Activated CD4-positive, alpha-beta T cell treated with anti-CD3 and anti-CD28 coated beads, Interleukin-2, amount 50 U/mL, for 24 hours (primary cell): ENCODE measurements around the gene TRMT11.
"Not testable (repeated sequence)": the region's sequence is repeated elsewhere in the genome, so short reads cannot be mapped to it uniquely, and the experiment has no call there.

Experiments used
- DNase-seq, 2 donors: peaks; one replicate each; pipeline ENCODE4 v3.0.0-alpha.2; 2020; ENCODE audit warnings: low read depth in 1 of 2, low spot score in 1 of 2

The TRMT11 gene

GRCh38 chr6:125991653-125992052 is 5.3 kb downstream of the TRMT11 start:
- no peak for DNase-seq

DNA sequence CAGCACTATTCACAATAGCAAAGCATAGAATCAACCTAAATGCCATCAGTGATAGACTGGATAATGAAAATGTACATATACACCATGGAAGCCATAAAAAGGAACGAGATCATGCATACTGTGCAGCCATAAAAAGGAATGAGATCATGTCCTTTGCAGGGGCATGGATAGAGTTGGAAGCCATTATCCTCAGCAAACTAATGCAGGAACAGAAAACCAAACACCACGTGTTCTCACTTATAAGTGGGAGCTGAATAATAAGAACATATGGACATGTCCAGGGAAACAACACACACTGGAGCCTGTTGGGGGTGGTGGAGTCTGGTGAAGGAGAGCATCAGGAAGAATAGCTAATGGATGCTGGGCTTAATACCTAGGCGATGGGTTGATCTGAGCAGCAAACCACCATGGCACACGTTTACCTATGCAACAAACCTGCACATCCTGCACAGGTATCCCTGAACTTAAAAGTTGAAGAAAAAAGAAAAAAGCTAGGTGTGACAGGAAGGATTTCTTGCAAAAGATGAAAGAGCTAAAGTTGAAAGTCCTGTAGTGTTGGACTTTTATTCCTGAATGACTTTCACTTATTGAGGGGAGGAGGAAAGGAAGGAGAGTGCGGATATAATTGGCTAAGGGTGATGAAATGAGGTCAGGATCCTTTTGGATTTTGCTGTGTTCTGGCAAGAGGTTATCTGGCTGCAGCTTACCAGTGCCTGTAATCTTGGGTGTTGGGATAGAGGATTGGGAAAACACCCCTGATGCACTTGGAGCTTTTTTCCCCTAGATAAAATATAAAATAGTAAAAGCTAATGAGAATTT is 8.5 kb downstream of the TRMT11 start:
- no peak for DNase-seq

- DNase-seq: peak; percentile 32 to 46
Measured at GRCh38 chr6:125995972-125996580, 9.7 kb downstream of the TRMT11 start.

DNA sequence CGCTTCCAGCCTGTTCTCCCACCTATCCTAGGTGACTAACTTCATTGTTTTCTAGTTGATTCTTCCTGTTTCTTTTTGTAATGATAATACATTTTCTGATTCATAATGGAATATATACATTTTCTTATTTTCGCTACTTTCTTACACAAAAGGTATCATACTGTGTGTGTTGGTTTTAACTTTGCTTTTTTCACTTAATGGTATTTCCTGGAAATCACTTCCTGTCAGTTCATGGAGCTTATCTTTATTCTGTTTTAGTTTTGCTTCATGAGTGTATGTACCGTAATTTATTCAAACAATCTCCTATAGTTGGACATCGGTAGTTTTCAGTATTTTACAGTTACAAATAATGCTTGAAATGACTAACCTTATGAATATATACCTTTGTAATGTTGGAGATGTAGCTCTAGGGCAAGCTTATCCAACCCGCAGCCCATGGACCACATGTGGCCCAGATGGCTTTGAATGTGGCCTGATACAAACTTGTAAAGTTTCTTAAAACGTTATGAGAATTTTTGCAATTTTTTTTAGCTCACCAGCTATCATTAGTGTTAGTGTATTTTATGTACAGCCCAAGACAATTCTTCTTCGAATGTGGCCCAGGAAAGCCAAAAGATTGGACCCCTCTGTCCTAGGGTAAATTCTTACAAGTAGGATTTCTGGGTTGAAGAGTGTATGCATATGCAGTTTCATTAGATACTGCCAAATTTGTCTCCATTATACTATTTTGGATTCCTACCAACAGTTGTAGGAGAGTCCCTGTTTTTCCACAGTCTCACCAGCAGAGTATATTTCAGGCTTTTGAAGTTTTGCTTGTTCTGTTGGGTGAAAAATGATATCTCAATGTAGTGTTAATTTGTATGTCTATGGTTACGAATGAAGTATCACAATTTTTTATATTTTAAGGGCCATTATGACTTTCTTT is 16.7 kb downstream of the TRMT11 start:
- DNase-seq: no peak

DNA sequence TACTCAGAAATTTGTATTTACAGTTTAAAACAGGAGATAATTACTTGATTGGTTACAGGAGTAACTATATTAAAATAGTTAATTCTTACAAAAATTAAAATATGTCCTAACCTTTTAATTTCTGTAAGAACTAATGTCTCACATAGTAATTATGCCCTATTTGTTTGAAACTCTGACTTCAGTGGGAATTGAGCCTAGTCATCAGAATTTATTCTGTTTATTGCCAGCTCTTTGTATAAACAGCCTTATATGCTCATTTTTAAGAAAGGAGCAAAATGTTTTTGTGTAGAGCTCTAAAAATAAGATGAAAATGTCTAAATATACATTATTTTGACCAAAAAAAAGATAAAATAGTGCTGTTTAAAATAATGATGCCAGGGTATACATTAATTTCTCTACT is 21.5 kb downstream of the TRMT11 start:
- no peak for DNase-seq

DNA sequence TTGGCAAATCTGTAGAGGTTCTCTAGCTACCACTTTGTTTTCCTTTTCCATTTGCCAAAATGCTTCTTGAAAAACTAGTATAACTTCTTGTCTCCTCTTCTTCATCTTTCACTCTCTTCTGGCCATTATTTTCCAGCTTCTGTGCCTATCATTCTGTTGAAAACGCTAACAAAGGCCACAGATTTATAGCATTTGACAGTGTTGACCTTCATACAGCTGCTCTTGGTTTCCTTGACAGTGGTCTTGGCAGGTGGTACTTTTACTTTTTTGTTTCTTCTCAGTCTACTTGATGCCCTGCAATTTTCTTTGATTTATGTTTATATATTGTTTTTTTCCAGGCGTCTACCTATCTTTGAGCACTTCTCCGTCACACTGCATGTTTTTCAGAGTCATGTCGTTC is 23.7 kb downstream of the TRMT11 start:
- no peak for DNase-seq

DNA sequence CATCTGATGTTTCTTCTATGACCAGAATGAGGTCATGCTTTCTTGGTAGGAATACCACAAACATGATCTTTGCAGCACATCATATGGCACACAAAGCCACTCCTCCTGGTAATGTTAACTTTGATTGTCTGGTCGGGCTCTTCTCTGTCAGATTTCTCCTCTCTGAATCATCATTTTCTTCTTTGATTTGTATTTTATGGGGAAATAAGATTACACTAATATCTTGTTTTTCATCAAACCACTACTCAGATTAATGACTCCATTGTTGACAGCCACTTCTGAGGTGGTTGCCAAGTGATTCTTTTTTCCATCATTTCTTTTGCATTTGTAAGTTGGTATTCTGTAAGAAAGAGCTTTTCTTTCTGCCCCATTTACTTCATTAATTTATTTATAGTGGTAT is 29.5 kb downstream of the TRMT11 start:
- no peak for DNase-seq

GRCh38 chr6:126016591-126016990 is 30.3 kb downstream of the TRMT11 start:
- no peak for DNase-seq

DNA sequence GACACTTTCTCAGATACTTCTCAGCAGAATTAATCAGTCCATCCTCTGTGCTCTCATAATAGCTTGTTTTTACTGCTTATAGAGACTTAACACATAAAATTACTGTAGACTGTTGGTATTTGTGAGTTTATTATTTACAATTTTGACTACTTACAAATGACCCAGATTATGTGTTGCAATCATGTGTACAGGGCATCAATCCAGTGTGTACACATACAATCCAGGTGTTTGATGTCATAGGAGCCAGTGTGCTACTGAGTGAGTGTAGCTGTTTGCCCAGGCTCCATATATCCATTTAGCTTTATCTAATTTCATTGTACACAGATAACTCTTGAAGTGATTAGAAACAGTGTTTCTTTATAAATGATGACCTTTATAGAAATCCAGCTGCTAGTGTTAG is 31.3 kb downstream of the TRMT11 start:
- no peak for DNase-seq

DNA sequence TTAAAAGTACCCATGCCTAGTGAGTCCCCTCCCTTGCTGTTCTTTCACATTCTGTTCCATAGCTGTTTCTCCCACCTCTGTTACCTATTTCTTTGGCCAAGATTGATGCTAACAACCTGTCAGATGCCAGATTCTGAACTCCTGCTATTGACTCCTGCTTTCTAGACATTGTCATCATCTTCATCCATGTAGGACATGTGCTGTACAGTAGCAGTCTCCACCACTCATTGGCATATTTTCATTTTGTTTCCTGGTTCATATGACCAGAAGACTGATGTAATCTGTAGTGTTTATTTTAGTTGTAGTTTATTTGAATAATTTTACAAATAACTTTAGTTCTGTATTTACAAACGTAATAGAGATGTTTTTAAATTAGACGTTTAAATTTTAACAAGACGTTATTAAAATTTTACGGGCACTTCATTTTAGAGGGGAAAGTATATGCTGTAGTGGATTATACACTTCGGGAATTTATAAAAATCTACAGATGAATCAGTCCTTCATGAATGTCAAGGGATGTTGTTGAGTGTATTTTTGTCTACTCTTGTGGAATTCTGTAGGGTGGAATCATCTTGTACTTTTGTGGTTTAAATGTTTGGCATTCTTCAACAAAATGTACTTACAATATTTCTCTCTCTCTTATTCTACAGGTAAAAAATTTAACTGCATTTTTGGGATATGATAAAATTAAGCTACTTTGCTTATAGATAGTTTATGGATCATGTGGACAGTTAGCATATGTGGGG is 34.1 kb downstream of the TRMT11 start:
- no peak for DNase-seq

- DNase-seq: not testable (repeated sequence)
Measured at GRCh38 chr6:126023474-126023873, 37.1 kb downstream of the TRMT11 start.

DNA sequence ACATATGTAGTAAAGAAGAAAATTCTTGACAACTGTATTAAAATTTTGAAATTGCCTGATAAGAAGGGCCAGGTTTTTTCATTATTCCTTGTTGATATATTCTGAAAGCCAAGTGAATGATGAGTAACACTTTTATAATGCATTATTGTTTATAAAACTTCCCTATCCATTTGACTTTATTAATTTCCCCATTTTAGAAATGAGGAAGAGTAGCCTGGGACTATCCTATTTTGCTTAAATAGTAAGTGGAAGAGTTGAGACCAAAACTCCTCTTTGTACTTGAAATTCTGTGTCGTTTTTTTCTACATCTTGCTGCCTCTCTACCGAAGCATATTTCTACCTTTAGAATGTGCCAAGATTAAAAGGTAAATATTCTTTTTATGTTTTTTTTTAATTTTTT is 39.7 kb downstream of the TRMT11 start:
- no peak for DNase-seq

GRCh38 chr6:126027601-126028000 is 41.3 kb downstream of the TRMT11 start:
- DNase-seq: no peak

- DNase-seq: no peak
Measured at GRCh38 chr6:126030045-126030444, 43.7 kb downstream of the TRMT11 start.

- no peak for DNase-seq
Measured at GRCh38 chr6:126033696-126034095, 47.4 kb downstream of the TRMT11 start.

DNA sequence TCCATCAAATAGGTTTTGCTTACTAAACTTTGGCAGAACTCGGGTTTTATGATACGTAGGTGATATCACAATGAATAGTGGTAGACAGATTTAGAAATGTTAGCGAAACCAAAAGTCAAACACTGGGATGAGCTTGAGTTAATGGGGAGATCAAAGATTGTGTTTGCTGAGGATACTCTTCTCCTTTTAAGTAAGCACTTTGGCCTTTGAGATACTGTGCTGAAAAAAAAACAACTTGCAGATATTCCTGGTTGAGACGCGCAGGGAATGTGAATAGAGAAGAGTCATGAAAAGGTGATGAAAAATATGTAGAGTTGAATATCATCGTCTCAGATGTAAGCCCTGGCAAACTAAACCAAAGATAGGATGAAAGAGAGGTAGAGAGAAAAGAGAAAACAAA is 48.3 kb downstream of the TRMT11 start:
- no peak for DNase-seq

DNA sequence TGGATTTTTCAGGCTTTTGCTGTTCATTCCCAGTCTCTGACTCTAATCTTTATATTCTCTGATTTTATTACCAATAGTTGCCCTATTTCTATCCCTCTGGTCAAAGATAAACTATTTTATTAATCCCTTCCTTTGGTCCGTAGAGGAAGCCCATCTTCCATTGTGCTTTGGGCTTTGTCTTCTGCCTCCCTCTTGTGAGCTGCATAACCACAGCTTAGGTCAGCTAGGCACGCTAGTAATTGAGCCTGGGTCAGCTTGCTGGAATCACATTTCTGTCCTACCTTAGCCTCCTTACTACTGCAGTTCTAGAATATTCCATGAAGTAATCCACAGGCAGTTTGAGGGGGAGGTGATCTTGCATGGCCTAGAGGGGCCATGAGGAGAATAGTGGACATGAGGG is 49.4 kb downstream of the TRMT11 start:
- no peak for DNase-seq

DNA sequence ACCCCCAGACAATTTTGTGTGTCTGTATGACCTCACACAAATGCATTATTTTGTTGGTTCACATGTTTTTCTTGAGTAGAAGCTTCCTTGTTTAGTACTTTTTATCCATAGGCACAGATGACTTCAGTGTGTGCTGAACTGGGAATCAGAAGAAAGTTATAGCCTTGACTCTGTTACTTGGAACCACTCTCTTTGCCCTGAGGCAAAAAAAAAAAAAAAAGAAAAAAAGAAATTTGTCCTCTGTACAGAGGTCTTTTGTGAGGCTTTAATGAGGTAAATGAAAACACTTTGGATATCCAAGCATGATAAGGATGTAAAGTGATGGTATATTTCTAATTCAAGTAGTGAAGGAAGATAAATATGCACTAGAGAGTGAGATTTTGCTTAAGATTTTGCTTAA is 51.9 kb downstream of the TRMT11 start:
- no peak for DNase-seq

DNA sequence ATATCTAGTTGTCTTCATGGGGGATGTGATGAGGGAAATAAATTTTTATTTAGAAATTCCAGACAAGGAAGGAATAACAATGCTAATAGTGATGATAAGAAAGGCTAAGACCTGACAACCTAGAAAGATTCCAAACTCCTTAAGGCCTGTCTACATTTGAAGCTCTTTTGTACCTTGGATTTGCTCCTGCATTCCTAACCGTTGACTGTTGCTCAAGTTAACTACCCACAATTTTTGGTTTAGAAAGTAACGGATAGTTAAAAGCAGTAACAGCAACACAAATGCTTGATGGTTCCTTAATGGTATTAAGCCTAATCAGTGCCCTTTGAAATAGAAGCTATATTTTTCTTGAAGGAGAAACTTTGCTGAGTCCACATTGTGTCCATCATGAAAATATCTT is 52.9 kb downstream of the TRMT11 start:
- DNase-seq: no peak

DNA sequence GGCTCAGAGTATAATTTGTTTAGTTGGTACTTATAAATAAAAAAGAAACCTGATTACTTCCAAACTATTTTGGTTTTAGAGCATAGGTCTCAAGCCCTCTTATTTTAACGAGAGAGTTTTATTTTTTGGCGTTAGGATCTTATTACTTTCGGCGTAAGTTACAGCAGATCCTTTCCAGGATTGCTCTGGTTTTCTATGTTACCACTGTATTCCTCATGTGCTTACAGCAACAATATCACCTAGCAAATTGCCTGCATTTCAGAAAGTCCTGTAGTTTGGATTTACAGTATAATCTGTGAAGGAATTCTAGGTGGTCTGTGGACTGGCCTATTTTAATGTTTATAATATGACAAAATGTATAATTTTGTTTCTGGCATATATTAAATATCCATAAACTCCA is 54.1 kb downstream of the TRMT11 start:
- DNase-seq: no peak

DNA sequence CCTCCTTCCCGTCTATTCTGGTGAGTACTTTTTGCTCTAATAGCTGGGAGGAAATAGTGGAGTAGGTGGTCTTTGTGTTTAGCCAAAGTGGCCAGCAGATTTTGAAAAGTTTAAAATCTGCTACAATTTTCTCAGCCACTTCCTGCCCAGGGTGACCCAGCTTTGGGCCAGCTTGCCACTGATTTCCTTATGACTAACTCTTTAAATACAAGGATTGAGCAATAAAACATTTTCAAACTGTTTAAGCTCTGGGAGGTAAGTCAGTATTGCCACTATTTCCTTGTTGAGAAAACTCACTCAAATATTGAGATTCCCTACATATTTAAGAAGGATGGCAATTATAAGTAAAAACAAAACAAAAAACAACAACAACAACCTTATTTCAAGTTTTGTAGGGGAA is 54.5 kb downstream of the TRMT11 start:
- no peak for DNase-seq
